Erythroblast (primary cell): ENCODE data around the gene TEX10.

ENCODE experiments used
- GATA1 ChIP-seq: IDR thresholded peaks from 2 replicates; pipeline ENCODE4 v1.6.1; 2011; ENCODE audit warnings: low read depth, mild to moderate bottlenecking, control low read depth, low read length, moderate library complexity
- POLR2A ChIP-seq: IDR thresholded peaks from 2 replicates; pipeline ENCODE4 v1.6.1; 2011; ENCODE audit warnings: mild to moderate bottlenecking, low read length

DNA sequence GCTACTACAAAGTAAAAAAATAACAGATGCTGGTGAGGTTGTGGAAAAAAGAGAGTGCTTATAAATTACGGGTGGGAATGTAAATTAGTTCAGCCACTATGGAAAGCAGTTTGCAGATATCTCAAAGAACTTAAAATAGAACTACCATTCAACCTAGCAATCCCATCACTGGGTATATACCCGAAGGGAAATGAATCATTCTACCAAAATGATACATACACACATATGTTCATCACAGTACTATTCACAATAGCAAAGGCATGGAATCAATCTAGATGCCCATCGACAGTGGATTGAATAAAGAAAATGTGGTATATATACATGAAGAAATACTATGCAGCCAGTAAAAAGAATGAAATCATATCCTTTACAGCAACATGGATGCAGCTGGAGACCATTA, 6.3 kb upstream of the TEX10 start:
- TF ChIP-seq POLR2A (no peak), GATA1 (no peak)
